Stimulated activated CD8-positive, alpha-beta memory T cell treated with anti-CD3 and anti-CD28 coated beads, Interleukin-12 subunit alpha, Interleukin-12 subunit beta, amount 100 ng/mL, for 1 hour (primary cell): ENCODE measurements around the gene MGAT2.
"Not testable (repeated sequence)": the region's sequence is repeated elsewhere in the genome, so short reads cannot be mapped to it uniquely, and the experiment has no call there.

Source experiments
- DNase-seq: peaks from one replicate; pipeline ENCODE4 v3.0.0-alpha.2; 2020; ENCODE audit warnings: low read depth

Gene MGAT2

GRCh38 chr14:49620182-49621113 is at the start of gene MGAT2, which contains the start of gene RPL36AL:
Gene MGAT2, plus strand, starts transcription at chr14:49620799. Its CDS starts 470 bp downstream, at chr14:49621269.
Gene RPL36AL, minus strand, starts transcription at chr14:49620626. Its CDS starts 1,522 bp downstream, at chr14:49619104.
- DNase-seq = peak; percentile 86

DNA sequence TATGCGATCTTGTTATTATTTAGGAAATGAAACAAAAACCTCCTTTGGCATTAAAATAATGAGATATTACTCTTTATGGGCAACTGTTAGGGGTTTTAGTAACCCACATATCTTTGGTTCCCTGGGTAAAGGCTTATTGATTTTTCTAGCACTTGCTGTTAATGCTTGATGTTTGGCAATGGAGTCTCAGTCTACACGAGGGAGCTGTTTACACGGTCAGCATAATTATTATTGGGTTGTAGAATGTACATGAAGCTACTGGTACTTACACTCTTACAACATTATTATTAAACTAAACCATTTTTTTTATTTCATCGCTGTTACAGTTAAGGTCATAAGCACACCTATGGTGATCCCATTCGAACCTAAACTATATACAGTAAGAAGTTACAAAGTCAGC is 46.6 kb upstream of the MGAT2 start:
- no peak for DNase-seq

GRCh38 chr14:49578141-49578540 is 42.5 kb upstream of the MGAT2 start:
- no peak for DNase-seq

GRCh38 chr14:49579841-49580240 is 40.8 kb upstream of the MGAT2 start:
- DNase-seq = no peak

- no peak for DNase-seq
Measured at GRCh38 chr14:49581209-49582112, 39.1 kb upstream of the MGAT2 start.

GRCh38 chr14:49582113-49582977 is 38.3 kb upstream of the MGAT2 start:
- no peak for DNase-seq

DNA sequence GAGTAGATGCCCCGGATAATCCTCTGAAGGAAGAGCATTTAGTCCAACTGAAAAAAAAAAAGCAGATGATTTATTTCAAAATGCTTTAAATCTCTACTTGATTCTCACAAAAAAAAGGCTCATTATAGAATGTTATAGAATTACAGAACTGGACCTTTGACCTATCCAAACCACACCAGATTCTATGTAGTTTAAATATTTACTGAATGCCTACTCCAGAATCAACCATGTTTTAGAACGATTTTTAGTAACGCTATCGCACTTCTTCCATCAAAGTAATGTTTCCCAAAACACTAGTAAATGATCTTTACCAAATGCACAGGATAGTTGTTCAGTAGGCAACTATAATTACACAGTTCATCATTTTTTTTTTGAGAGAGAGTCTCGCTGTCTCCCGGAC is 37.0 kb upstream of the MGAT2 start:
- DNase-seq = no peak

- DNase-seq = no peak
Measured at GRCh38 chr14:49584058-49584457, 36.5 kb upstream of the MGAT2 start.

DNA sequence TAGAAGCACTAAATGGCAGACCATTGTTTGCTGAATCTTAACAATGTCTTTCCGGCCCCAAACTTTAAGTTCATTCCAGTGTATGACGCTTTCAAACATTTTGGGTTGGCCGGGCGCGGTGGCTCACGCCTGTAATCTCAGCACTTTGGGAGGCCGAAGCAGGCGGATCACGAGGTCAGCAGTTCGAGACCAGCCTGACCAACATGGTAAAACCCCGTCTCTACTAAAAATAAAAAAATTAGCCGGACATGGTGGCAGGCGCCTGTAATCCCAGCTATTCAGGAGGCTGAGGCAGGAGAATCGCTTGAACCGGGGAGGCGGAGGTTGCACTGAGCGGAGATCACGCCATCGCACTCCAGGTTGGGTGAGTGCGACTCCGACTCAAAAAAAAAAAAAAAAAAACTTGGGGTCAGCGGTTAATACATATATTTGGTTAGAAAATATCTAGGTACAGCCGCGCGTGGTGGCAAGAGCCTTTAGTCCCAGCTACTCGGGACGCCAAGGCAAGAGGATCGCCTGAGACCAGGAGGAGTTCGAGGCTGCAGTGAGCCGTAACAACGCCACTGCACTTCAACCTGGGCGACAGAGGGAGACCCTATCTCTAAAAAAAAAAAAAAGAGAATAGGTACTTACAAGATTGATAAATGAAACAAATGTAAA is 35.5 kb upstream of the MGAT2 start:
- not testable (repeated sequence) for DNase-seq

DNA sequence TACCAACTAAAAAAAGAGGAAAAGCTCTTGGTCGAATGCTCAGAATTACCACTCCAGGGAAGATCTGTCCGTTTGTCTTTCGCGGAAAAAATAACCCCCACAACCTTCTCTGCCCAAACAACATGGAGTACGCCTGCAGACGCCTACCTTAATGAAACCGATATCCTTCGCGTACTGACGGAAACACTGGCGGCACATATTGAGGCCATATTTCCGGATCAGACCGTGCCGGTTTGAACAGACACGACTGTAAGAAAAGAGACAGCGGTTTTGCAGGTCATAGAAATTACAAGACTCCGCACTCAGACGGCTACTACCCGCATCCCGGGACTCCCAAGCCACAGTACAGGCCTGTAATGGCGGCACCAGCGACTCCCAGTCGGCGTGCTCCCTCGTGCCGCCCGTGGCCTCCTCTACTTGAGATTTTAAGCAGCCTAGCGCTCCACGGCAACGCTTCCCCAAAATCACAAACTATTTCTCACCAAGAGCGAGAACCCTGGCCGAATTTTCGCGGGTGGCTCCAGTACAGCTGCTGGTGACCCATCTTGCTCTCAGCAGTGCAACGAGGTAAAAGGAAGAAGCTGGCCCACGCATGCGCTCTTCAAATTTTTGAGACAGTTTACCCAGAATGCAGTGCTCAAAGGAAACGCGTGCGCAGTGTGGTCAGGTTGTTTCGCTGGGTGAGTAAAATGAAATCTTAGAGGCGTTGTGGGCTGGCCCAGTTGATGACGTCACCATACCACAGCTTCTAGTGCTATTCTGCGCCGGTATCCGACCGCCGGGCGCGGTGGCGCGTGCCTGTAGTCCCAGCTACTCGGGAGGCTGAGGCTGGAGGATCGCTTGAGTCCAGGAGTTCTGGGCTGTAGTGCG is 34.6 kb upstream of the MGAT2 start, which contains the start of gene RPS29:
RPS29 (minus strand) TSS at position 578 of the 870 bp plus-strand sequence; CDS start at position 544, 34 bp downstream.
- peak; percentile 97 for DNase-seq

DNA sequence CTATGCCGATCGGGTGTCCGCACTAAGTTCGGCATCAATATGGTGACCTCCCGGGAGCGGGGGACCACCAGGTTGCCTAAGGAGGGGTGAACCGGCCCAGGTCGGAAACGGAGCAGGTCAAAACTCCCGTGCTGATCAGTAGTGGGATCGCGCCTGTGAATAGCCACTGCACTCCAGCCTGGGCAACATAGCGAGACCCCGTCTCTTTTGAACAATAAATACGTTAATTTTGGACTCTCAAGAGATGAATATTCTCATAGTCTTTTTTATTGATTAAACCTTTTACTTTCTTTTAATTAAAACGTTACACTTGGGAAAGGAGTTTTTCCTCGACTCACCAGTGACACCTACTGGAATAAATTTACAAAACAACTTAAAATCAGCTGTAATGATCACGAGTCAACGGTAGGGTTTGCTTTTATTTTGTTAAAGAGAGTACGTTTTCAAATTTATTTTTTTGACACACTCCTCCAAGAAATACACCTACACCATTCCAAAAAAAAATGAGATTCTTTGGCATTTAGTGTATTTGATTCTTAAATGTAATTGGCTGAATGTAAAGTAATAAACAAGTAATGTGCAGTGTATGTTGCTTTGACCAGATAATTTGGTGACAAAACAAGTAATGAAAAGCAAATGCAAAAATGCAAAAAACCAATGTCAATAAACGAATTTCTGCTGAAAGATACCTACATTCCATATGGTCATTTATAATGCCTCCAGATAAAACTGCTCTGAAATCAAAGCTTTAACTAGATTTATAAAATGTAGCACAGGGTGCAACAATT is 33.7 kb upstream of the MGAT2 start:
- DNase-seq = peak; percentile 8

- DNase-seq = no peak
Measured at GRCh38 chr14:49589387-49589786, 31.2 kb upstream of the MGAT2 start.

DNA sequence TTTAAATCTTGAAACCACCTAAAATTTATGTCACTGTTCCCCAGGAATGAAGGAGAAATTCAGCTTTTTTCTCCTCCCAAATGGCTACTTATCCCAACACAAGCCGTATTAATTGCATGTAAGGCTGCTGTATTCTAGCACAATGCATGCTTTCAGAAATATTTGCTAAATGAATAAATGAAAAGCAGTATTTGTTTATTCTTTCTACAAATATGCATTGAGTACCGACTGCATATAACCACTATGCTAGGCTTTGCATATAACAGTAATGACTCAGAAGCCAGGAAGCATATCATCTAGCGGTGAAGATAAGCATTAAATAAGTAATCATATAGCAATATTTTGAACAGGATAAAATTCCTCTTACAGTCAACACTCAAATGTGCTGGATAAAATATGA is 27.6 kb upstream of the MGAT2 start:
- no peak for DNase-seq

DNA sequence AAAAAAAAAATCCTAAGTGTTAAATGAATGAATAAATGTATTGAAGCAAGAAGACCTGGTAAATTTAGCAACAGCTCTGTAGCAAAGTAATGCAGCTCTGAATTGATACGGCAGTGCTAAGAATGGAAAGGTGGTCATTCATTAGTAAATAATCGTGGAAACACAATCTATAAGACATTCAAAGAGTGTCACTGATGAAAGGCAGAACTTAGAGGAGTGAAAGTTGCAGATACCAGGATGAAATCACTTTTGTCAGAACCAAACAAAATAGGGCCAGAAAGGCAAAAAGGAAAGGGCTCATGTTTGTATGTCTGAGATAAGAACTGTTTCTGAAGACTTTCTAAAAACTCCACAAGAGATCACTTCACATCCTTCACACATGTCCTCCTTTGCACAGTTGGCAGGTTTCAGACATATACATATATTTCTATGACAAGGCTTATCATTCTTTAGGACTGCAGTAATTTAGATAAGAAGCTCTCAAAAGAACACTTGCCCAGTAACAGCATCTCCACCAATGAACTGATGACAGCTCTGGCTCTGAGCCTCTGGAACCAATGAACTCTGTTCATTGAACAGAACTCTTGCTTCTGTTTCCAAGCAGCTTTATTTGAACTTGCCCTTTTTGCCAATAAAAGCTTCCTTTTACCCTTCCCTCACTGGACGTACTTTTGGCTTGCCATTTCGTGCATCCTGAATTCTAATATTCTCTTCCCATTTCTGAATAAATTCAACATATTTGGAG is 26.1 kb upstream of the MGAT2 start:
- DNase-seq = no peak

- no peak for DNase-seq
Measured at GRCh38 chr14:49598189-49598484, 22.5 kb upstream of the MGAT2 start.

DNA sequence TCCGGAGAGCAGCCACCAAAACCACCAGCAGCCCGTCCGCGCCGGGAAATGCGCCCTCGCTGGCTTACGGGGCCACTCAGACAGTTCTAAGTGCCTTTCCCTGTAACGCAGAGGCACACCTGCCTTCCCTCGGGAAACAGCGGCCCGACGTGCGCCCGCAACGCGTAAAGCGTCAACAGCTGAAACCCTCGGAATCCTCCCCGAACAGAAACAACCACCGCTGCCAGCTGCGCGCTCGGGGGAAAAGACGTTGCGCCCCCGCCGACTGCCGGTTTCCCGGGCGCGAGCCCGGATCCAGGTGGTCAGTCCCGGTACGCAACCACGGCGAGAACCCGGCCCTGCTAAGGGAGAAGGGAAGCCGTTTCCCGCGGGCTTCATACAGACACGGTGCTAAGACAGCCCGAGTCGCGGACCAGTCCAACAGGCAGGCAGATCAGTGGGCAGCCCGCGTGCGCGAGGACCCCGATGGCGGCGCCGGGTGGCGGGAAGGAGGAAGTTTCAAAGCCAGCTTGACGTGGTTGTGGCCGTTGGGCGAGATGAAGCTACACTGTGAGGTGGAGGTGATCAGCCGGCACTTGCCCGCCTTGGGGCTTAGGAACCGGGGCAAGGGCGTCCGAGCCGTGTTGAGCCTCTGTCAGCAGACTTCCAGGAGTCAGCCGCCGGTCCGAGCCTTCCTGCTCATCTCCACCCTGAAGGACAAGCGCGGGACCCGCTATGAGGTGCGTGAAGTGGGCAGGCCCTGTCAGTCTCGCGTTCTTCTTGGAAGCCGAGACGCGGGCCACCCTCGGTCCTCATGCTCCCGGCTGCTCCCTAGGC is 21.9 kb upstream of the MGAT2 start, which contains the start of gene LRR1:
LRR1 (plus strand) TSS at position 456 of the 816 bp plus-strand sequence; CDS start at position 537, 81 bp downstream.
- DNase-seq = peak; percentile 72

DNA sequence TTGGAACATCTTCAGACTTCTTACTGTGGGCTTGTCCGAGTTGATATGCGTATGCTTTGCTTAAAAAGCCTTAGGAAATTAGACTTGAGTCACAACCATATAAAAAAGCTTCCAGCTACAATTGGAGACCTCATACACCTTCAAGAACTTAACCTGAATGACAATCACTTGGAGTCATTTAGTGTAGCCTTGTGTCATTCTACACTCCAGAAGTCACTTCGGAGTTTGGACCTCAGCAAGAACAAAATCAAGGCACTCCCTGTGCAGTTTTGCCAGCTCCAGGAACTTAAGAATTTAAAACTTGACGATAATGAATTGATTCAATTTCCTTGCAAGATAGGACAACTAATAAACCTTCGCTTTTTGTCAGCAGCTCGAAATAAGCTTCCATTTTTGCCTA is 13.0 kb upstream of the MGAT2 start:
- no peak for DNase-seq

DNA sequence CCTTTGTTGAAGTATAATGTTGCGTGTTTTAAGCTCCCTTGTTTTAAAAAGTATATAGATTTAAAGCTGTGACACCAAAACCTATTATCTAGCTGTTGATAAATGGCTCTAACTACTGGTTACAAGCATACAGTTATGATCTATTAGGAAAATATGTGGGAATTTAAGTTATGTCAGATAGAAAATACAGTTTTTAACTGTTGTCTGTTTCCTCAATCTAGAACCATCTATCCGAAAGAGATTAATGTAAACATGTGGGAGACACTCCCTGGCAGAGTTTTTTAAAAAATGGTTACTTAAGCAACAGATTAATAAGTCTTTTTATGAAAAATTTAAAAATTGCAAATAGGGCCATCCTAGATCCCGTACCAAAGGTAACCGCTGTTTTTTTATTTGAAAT is 8.3 kb upstream of the MGAT2 start:
- no peak for DNase-seq
